ENCODE results near the gene USP28. TPM values are rescaled to one million over a fixed set of nuclear protein-coding genes. Genes with fewer than 3 reads are reported as not detected.
A peak's percentile ranks its signal among the peaks of the same experiment; 100 is the strongest.
"Not testable (repeated sequence)": the region's sequence is repeated elsewhere in the genome, so short reads cannot be mapped to it uniquely, and the experiment has no call there.

USP28 gene
- 1 to 10 TPM; 7.9 to 9.4 TPM for total RNA-seq
- polyA plus RNA-seq (2013, experiment 1 of 2) = 15.7 TPM
- 17.0 TPM for polyA plus RNA-seq (2013, experiment 2 of 2)
- total RNA-seq = 4.1 to 48.4 (median 25.4) reads per million in 172 experiments

- ATAC-seq (ENCODE audit: poor library complexity) (peak; percentile 84), DNase-seq (peak; percentile 47 to 92 (median 72))
- TF ChIP-seq CTCF (IDR thresholded peaks at IDR 0.05) = no peak
- Mint-ChIP-seq H3K27ac (peak within 1 kb of the TSS; percentile 91), H3K27me3 (no peaks in the 10 kb centered on the region), H3K9me3 (peaks cover 2% of the 10 kb centered on the region), H3K4me1 (ENCODE audit: low read depth) (peaks cover 54% of the 10 kb centered on the region), H3K4me3 (peak within 1 kb of the TSS; percentile 100), H3K36me3 (ENCODE audit: low read depth) (peaks cover 9% of the 10 kb centered on the region)
- Histone ChIP-seq H3K36me3 (ENCODE audit: insufficient read depth, low read length) (no peaks in the 10 kb centered on the region), H3K4me3 (ENCODE audit: low read length) (peak within 1 kb of the TSS; percentile 89), H3K9me3 (ENCODE audit: control insufficient read depth in 1 of 2, insufficient read depth in 1 of 2, low read length in 2 of 2) (peaks cover 0 to 10% of the 10 kb centered on the region in 2 experiments), H3K27me3 (ENCODE audit: control insufficient read depth in 1 of 2, insufficient read depth in 2 of 2, low read length in 2 of 2) (no peaks in the 10 kb centered on the region), H3K27ac (ENCODE audit: low read depth in 1 of 2, low read length in 2 of 2) (peak within 1 kb of the TSS; percentile 65 to 80), H3K4me1 (ENCODE audit: insufficient read depth, low read length) (peaks cover 19% of the 10 kb centered on the region)
- ChIA-PET CTCF (interaction anchor here (0.6 kb wide), 1 partner anchor 1762 kb away, joined by 3 read pairs; no protein-coding TSS in a partner anchor), POLR2A (interaction anchor here (0.6 to 1.1 kb wide), 3 partner anchors 102 to 550 kb away, joined by 3 read pairs; partner anchors contain the start of gene ZW10)
- intact Hi-C loops (cut with DNase I, micrococcal nuclease) = loop anchor here in 1 of 2 experiments (2.0 to 10.0 kb wide), 5 partner anchors 103 to 1583 kb away; partner anchors contain the start of genes C11orf71, RBM7 and ZW10
These were observed at the start of gene USP28 for GRCh38 chr11:113875234-113876073. USP28 (minus strand) TSS chr11:113875572; CDS start chr11:113875501, 71 bp downstream.

GRCh38 chr11:113923572-113923971 is 48.2 kb upstream of the USP28 start:
- ChIA-PET CTCF (no interaction called here), POLR2A (no interaction called here)
- TF ChIP-seq CTCF (IDR thresholded peaks at IDR 0.05) = no peak
- H3K9me3 Mint-ChIP-seq = no peaks in the 10 kb centered on the region
- Histone ChIP-seq H3K4me1 (ENCODE audit: insufficient read depth, low read length) (no peaks in the 10 kb centered on the region), H3K36me3 (ENCODE audit: insufficient read depth, low read length) (no peaks in the 10 kb centered on the region), H3K4me3 (ENCODE audit: low read length) (no peak overlapping the region), H3K27ac (ENCODE audit: low read depth in 1 of 2, low read length in 2 of 2) (no peak overlapping the region), H3K27me3 (ENCODE audit: control insufficient read depth in 1 of 2, insufficient read depth in 2 of 2, low read length in 2 of 2) (peaks cover 0 to 3% of the 10 kb centered on the region in 2 experiments), H3K9me3 (ENCODE audit: control insufficient read depth in 1 of 2, insufficient read depth in 1 of 2, low read length in 2 of 2) (no peaks in the 10 kb centered on the region)
- H3K4me3 Mint-ChIP-seq = no peak overlapping the region
- DNase-seq = no peak
- peaks cover 33% of the 10 kb centered on the region for H3K27me3 Mint-ChIP-seq
- H3K27ac Mint-ChIP-seq = no peak overlapping the region
- intact Hi-C loops (cut with DNase I, micrococcal nuclease) = no loop called here
- H3K36me3 Mint-ChIP-seq (ENCODE audit: low read depth) = no peaks in the 10 kb centered on the region
- no peaks in the 10 kb centered on the region for H3K4me1 Mint-ChIP-seq (ENCODE audit: low read depth)
- ATAC-seq (ENCODE audit: poor library complexity) = no peak

GRCh38 chr11:113911491-113911890 is 36.1 kb upstream of the USP28 start:
- H3K27ac Mint-ChIP-seq = not testable (repeated sequence)

More at GRCh38 chr11:113911491-113911890, 36.1 kb upstream of the USP28 start:
- H3K27ac ChIP-seq (ENCODE audit: low read depth in 1 of 2, low read length in 2 of 2); H3K36me3 ChIP-seq (ENCODE audit: insufficient read depth, low read length); intact Hi-C loops (cut with DNase I, micrococcal nuclease); H3K4me1 ChIP-seq (ENCODE audit: insufficient read depth, low read length); ATAC-seq (ENCODE audit: poor library complexity); H3K9me3 Mint-ChIP-seq; H3K9me3 ChIP-seq (ENCODE audit: control insufficient read depth in 1 of 2, insufficient read depth in 1 of 2, low read length in 2 of 2); POLR2A ChIA-PET; H3K4me3 ChIP-seq (ENCODE audit: low read length); DNase-seq; H3K4me1 Mint-ChIP-seq (ENCODE audit: low read depth); H3K4me3 Mint-ChIP-seq; H3K27me3 ChIP-seq (ENCODE audit: control insufficient read depth in 1 of 2, insufficient read depth in 2 of 2, low read length in 2 of 2); H3K27me3 Mint-ChIP-seq; CTCF ChIA-PET; H3K36me3 Mint-ChIP-seq (ENCODE audit: low read depth): not testable (repeated sequence)

Data from CD4-positive, alpha-beta T cell (primary cell).